AG20443 (cell line): Measurements from ENCODE around the gene C1QTNF5.
A peak's percentile ranks its signal among the peaks of the same experiment; 100 is the strongest.
"Not testable (repeated sequence)": the region's sequence is repeated elsewhere in the genome, so short reads cannot be mapped to it uniquely, and the experiment has no call there.

Experiments
- DNase-seq: peaks from one replicate; pipeline ENCODE4 v3.0.0; 2012; ENCODE audit warnings: low spot score, mixed read lengths

C1QTNF5 gene, protein sequence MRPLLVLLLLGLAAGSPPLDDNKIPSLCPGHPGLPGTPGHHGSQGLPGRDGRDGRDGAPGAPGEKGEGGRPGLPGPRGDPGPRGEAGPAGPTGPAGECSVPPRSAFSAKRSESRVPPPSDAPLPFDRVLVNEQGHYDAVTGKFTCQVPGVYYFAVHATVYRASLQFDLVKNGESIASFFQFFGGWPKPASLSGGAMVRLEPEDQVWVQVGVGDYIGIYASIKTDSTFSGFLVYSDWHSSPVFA

DNA sequence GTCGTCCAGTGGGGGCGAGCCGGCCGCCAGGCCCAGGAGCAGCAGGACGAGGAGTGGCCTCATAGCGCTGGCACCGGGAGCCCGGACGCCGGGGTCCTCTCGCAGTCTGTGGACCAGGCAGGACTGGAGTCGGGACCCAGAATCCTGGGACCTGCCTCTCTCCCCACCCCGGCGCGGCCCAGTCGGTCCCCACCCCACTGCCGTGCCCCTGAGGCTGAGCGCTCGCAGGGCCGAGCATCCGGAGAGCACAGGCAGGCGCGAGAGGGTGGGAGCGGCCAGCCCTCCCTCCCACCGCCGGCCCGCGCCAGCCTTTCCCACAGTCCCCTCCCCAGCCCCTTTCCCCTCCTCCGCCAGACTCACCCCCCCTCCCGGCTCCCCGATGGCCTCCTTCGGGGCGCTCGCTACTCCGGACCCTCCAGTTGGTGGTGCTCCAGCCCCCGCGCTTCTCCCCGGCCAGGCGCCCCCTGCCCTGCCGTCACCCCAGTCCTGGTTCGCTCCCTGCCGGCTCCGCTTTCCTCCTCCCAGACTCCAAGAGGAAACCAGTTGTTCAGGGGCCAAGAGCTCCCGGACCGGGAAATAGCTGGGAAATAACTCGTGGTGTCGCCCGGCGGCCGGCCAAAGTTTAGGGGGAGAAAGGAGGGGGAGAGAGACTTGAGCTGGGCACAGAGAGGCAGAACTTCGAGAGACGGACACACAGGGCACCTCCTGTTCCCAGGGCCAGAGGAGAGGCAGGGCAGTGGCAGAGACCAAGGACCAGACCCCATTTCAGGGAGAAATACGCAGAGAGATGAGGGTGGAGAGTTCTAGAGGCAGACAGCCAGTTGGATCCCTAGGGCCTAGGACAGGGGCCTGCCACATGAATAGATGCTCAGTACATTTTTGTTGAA, at the start of gene C1QTNF5:
Gene C1QTNF5, minus strand, starts transcription at position 549 of the 887 bp plus-strand sequence. Its CDS starts 486 bp downstream, at position 63.
- peak; percentile 85 for DNase-seq

- DNase-seq, result peak; percentile 32
Observed at GRCh38 chr11:119389611-119390254, 49.0 kb upstream of the C1QTNF5 start.

DNA sequence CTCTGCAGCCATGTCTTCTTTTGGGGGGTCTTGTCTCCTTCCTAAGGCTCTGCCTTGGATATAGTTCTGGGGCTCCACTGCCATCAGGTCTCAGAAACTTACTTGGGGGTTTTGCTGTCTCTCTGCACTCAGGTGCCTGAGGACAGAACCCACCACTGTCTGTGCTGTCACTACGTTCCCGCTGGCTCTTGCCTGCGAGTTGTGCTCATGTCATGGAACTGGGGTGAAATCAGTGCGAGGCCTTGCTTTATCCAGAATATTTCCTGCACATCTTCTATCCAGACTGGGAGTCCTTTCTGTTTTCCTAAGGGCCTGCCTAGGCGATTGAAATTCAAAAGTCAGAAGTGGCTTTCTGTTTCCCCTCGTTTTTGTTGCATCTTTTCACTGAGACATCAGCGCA, 47.4 kb upstream of the C1QTNF5 start:
- DNase-seq, result peak; percentile 1

DNA sequence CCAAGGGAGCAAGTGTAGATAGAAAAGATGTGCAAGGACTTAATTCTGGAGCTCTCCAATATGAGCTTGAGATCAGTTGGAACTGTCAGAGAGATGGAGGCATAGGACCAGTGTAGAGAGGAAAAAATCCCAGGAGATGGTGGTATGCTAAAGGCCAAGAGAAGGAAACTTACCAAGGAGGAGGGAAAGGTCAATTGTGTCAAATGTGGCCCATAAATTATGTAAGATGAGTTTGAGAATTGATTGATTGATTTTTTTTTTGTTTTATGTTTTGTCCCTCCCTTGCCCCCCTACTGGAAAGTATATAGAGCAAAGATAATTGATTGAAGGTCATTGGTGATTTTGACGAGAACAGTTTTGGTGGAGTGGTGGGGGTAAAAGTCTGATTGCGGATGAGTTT, 43.6 kb upstream of the C1QTNF5 start:
- DNase-seq, result no peak

DNA sequence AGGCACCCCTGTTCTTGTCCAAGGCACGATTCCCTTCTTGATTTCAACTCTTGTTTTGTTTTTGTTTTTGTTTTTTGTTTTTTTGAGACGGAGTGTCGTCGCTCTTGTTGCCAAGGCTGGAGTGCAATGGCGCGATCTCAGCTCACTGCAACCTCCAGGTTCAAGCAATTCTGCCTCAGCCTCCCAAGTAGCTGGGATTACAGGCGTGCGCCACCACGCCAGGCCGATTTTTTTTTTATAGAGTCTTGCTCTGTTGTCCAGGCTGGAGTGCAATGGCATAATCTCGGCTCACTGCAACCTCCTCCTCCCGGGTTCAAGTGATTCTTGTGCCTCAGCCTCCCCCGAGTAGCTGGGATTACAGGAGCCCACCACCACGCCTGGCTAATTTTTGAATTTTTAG, 41.8 kb upstream of the C1QTNF5 start:
- not testable (repeated sequence) for DNase-seq

- DNase-seq, result no peak
Observed at GRCh38 chr11:119382101-119382500, 41.4 kb upstream of the C1QTNF5 start.

- DNase-seq, result peak; percentile 97
Observed at GRCh38 chr11:119381181-119381988, 40.7 kb upstream of the C1QTNF5 start, which contains the start of gene USP2. USP2 (minus strand) TSS chr11:119381690; CDS start chr11:119373480, 8,210 bp downstream.

- no peak for DNase-seq
Observed at GRCh38 chr11:119380827-119381180, 40.1 kb upstream of the C1QTNF5 start.

- DNase-seq, result no peak
Observed at GRCh38 chr11:119380160-119380826, 39.6 kb upstream of the C1QTNF5 start.

- no peak for DNase-seq
Observed at GRCh38 chr11:119378851-119379465, 38.3 kb upstream of the C1QTNF5 start.

DNA sequence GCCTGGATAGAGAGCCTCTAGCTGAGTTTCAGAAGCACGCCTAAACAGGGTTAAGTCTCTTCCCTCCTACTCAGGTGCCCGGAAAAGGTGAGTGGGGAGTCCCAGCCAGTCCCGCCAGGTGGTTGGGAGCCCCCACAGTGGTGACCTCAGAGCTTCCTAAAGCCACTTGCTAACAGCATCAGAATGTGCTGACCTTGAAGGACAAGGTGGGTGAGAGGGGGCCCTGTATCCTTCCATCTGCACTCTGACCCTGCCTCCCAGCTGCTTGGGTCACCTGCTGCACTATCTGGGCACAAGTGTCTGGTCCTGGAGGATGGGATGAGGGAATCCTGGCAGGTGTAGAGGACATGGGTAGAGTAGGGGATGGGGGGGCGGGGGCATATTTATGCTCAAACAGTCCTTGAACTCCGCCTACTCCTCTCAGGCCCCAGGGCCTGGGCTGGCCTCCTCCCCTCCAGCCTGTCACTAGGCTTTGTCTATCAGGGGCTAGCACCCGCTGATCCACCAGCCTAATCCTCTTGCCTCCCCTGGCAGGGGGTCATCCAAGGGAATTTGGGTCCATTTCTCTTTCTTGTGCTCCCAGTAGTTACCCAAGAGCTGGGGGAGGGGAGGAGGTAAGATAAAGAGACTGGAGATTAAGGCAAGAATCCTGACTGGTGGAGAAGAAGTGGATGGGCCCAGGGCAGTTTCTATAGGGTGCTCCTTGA, 37.4 kb upstream of the C1QTNF5 start:
- no peak for DNase-seq

GRCh38 chr11:119377112-119377901, 36.6 kb upstream of the C1QTNF5 start:
- DNase-seq, result no peak

- no peak for DNase-seq
Observed at GRCh38 chr11:119376197-119376847, 35.6 kb upstream of the C1QTNF5 start.

DNA sequence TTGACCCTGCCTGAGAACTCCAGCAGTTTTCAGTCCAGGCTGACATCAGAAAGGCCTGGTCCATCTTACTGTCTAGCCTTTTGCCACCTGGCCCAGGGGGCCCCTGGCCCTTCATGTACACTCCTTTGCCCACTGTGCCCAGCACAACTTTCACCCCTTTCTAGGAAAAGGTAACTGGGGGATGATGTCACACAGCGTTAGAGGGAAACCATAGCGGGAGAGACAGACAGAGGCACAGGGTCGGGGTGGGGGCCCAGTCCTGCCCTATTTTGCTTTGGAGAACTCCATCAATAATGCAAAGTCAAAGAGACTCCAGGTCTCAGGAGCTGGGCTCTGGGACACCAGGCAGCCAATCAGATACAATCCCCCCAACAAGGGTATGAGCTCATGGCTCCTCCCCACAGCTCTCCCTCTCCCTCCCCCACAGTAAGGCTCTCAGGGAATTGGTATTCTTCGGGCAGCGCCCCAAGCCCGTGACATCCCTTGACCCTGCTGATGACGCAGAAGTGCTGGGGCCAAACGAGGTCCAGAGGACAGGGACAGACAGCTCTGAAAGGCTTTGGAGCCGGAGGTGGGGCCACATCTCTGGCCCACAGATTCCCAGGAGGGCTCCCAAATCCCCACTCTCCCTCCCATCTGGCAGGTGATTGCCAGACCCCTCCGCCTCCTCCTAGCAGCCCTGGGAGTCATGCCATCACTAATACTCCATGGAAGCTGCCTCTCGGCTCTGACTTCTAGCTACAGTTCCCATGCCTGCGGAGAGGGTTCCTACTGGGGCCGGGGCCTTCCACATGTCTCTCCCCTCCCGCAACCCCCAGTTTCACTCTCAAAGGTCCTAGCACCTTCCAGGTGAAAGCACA, 34.9 kb upstream of the C1QTNF5 start:
- peak; percentile 77 for DNase-seq

DNA sequence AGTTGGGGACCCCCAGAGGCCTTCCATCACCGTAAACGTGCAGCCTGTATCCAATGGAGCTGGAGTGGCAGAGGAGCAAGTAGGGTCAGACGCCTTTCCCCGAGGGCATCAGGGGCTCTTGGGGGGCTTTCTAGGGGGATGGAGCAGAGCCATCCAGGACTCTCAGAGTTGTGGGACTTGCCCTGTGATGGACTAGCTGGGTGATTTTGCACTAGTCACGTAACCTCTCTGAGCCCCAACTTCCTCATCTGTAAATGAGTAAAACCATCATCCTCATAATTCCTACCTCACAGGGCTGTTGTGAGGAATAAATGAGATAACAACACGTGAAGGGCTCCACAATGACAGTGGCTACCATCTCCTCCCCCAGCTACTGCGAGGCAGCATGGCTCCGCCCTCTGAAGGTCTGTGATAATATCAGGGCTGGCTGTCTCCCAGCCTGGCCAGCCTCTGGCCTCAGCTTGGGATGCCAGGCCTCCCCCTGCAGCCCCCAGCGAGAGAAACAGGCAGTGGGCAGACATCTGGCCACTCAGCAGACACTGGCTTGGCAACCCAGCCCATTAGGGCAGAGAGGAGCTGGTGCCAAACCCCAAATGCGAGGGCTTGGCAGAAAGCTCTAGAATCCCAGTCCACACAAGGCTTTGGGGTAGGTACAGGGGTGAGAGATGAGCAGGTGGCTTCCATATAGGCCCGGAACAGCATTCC, 34.1 kb upstream of the C1QTNF5 start:
- DNase-seq, result no peak

GRCh38 chr11:119373921-119374631, 33.4 kb upstream of the C1QTNF5 start:
- DNase-seq, result peak; percentile 80
